Fibroblast of lung (primary cell): ENCODE results near the gene CDK13. TPM values are rescaled to one million over a fixed set of nuclear protein-coding genes. Genes with fewer than 3 reads are reported as not detected.
"Not testable (repeated sequence)": the region's sequence is repeated elsewhere in the genome, so short reads cannot be mapped to it uniquely, and the experiment has no call there.

Source experiments
- DNase-seq, 2 donors: peaks; one replicate each; pipeline versions ENCODE4 v3.0.0 to v3.0.0-alpha.2; 2010; ENCODE audit warnings: low read depth in 2 of 2
- H2AFZ ChIP-seq: 2 replicates; pipeline ENCODE4 v1.5.1; 2012; ENCODE audit warnings: low read length, control low read depth, inconsistent platforms
- H3K27ac ChIP-seq: 2 replicates; pipeline ENCODE4 v1.5.1; 2011; ENCODE audit warnings: low read length, control low read depth; ENCODE audit not compliant: insufficient read depth
- H3K27me3 ChIP-seq: 2 replicates; pipeline ENCODE4 v1.5.1; 2011; ENCODE audit warnings: mild to moderate bottlenecking, low read length; ENCODE audit not compliant: control insufficient read depth, insufficient read depth
- H3K36me3 ChIP-seq: 2 replicates; pipeline ENCODE4 v1.5.1; 2011; ENCODE audit warnings: low read length; ENCODE audit not compliant: control insufficient read depth, insufficient read depth
- H3K4me1 ChIP-seq: 2 replicates; pipeline ENCODE4 v1.5.1; 2011; ENCODE audit warnings: low read length; ENCODE audit not compliant: control insufficient read depth, insufficient read depth; ENCODE audit errors: extremely low read depth
- H3K4me2 ChIP-seq: 2 replicates; pipeline ENCODE4 v1.5.1; 2011; ENCODE audit warnings: low read length, control low read depth; ENCODE audit not compliant: insufficient read depth; ENCODE audit errors: extremely low read depth
- H3K4me3 ChIP-seq, 4 experiments: fragments of 200-600 bp in 1 of 4; sonication (generic) in 1 of 4; replicated peaks in 1 of 4; 2 replicates each; pipeline ENCODE4 v1.5.1; 2011 to 2016; ENCODE audit warnings: low read length in 4 of 4, low read depth in 3 of 4, mild to moderate bottlenecking in 3 of 4, control low read depth in 2 of 4, inconsistent platforms in 1 of 4, mixed read lengths in 1 of 4; ENCODE audit not compliant: insufficient read depth in 1 of 4; ENCODE audit errors: control extremely low read depth in 1 of 4
- H3K79me2 ChIP-seq: 2 replicates; pipeline ENCODE4 v1.5.1; 2012; ENCODE audit warnings: mild to moderate bottlenecking, low read length, inconsistent platforms; ENCODE audit not compliant: control insufficient read depth, insufficient read depth
- H3K9ac ChIP-seq: 2 replicates; pipeline ENCODE4 v1.5.1; 2011; ENCODE audit warnings: mild to moderate bottlenecking, low read length, control low read depth; ENCODE audit not compliant: insufficient read depth
- H3K9me3 ChIP-seq: 2 replicates; pipeline ENCODE4 v1.5.1; 2012; ENCODE audit warnings: low read depth, low read length; ENCODE audit not compliant: control insufficient read depth, insufficient read depth
- H4K20me1 ChIP-seq: 2 replicates; pipeline ENCODE4 v1.5.1; 2011; ENCODE audit warnings: low read length; ENCODE audit not compliant: control insufficient read depth, insufficient read depth; ENCODE audit errors: extremely low read depth
- CTCF ChIP-seq, 2 donors: IDR thresholded peaks in 1 of 2; conservative IDR thresholded peaks in 1 of 2; 1 replicate in 1 of 2; 2 replicates in 1 of 2; pipeline ENCODE4 v1.5.1; 2011 to 2012; ENCODE audit warnings: low read length in 2 of 2, control low read depth in 1 of 2, inconsistent platforms in 1 of 2, low read depth in 1 of 2, mild to moderate bottlenecking in 1 of 2
- EZH2 ChIP-seq: IDR thresholded peaks from 2 replicates; pipeline ENCODE4 v1.5.1; 2012; ENCODE audit warnings: low read length, control low read depth, mild to moderate bottlenecking; ENCODE audit errors: missing control alignments
- polyA plus RNA-seq, 2 donors: library from polyadenylated mRNA; depleted of rRNA in 1 of 2; stranded (reverse) in 1 of 2; unstranded in 1 of 2; fragments of >200 nt; gene quantifications; 2 replicates each; pipeline ENCODE4 v1.2.1, GENCODE V29; 2011 to 2012; ENCODE audit warnings: missing spikeins in 1 of 2
- total RNA-seq: library from RNA; depleted of rRNA; stranded (reverse); fragments of >200 nt; gene quantifications from 2 replicates; pipeline ENCODE4 v1.2.1, GENCODE V29; 2014

Gene CDK13
- total and polyA plus RNA-seq, 2 donors (not counting 1 experiment from before 2014, with no cell fraction given): 35.3 to 76.8 TPM

GRCh38 chr7:40115936-40116335 lies 165.9 kb downstream of the CDK13 start:
- no peak for DNase-seq
- no peak overlapping the region for H2AFZ ChIP-seq
- no peak overlapping the region for H3K4me3 ChIP-seq
- H3K36me3 ChIP-seq: no peaks in the 10 kb centered on the region
- H3K4me1 ChIP-seq: no peaks in the 10 kb centered on the region
- H3K27ac ChIP-seq: no peak overlapping the region
- no peak overlapping the region for H3K4me2 ChIP-seq
- no peaks in the 10 kb centered on the region for H3K79me2 ChIP-seq
- H3K9ac ChIP-seq: no peak overlapping the region
- H4K20me1 ChIP-seq: no peaks in the 10 kb centered on the region
- TF ChIP-seq EZH2 (no peak), CTCF (conservative IDR thresholded peaks at IDR 0.05 in 1 of 2, IDR thresholded peaks at IDR 0.05 in 1 of 2; ENCODE audit: low read depth in 1 of 2, low read length in 2 of 2) (no peak)
- H3K27me3 ChIP-seq: no peaks in the 10 kb centered on the region
- H3K9me3 ChIP-seq: no peaks in the 10 kb centered on the region

GRCh38 chr7:40117199-40117598 lies 167.1 kb downstream of the CDK13 start:
- DNase-seq: peak in 1 of 2 donors; percentile 6
- H3K79me2 ChIP-seq, H3K4me3 ChIP-seq, H3K9me3 ChIP-seq, H3K27ac ChIP-seq, H2AFZ ChIP-seq, H3K9ac ChIP-seq, H3K36me3 ChIP-seq, H3K27me3 ChIP-seq, H3K4me2 ChIP-seq, H4K20me1 ChIP-seq, H3K4me1 ChIP-seq: not testable (repeated sequence)

- not testable (repeated sequence) for H3K4me3 ChIP-seq, H3K9ac ChIP-seq, H3K4me2 ChIP-seq, H4K20me1 ChIP-seq, H2AFZ ChIP-seq, H3K4me1 ChIP-seq, DNase-seq, H3K27me3 ChIP-seq, H3K9me3 ChIP-seq, H3K27ac ChIP-seq, H3K79me2 ChIP-seq, H3K36me3 ChIP-seq
Observed at GRCh38 chr7:40118201-40118600, 168.1 kb downstream of the CDK13 start.

GRCh38 chr7:40120020-40120419 lies 170.0 kb downstream of the CDK13 start:
- H3K4me1 ChIP-seq: no peaks in the 10 kb centered on the region
- no peaks in the 10 kb centered on the region for H3K36me3 ChIP-seq
- no peak overlapping the region for H3K9ac ChIP-seq
- no peak overlapping the region for H3K27ac ChIP-seq
- H3K4me2 ChIP-seq: no peak overlapping the region
- DNase-seq: no peak
- TF ChIP-seq EZH2 (no peak), CTCF (conservative IDR thresholded peaks at IDR 0.05 in 1 of 2, IDR thresholded peaks at IDR 0.05 in 1 of 2; ENCODE audit: low read depth in 1 of 2, low read length in 2 of 2) (no peak)
- H3K79me2 ChIP-seq: no peaks in the 10 kb centered on the region
- no peak overlapping the region for H2AFZ ChIP-seq
- no peaks in the 10 kb centered on the region for H3K27me3 ChIP-seq
- H3K9me3 ChIP-seq: no peaks in the 10 kb centered on the region
- no peak overlapping the region for H3K4me3 ChIP-seq
- H4K20me1 ChIP-seq: no peaks in the 10 kb centered on the region

GRCh38 chr7:40122100-40122939 lies 172.3 kb downstream of the CDK13 start:
- not testable (repeated sequence) for H4K20me1 ChIP-seq, H2AFZ ChIP-seq, H3K9me3 ChIP-seq, H3K9ac ChIP-seq, H3K4me2 ChIP-seq, DNase-seq, H3K36me3 ChIP-seq, H3K4me3 ChIP-seq, H3K79me2 ChIP-seq, H3K4me1 ChIP-seq, H3K27me3 ChIP-seq, H3K27ac ChIP-seq
